Stimulated activated CD4-positive, alpha-beta T cell treated with anti-CD3 and anti-CD28 coated beads, Interleukin-2, amount 100 ng/mL, for 48 hours (primary cell): ENCODE data around the gene CAPZA1.
A peak's percentile ranks its signal among the peaks of the same experiment; 100 is the strongest.

Experiments used
- DNase-seq, 2 donors: peaks; one replicate each; pipeline ENCODE4 v3.0.0-alpha.2; 2020

The CAPZA1 gene

GRCh38 chr1:112702420-112703261 lies 83.0 kb downstream of the CAPZA1 start:
- no peak for DNase-seq

- DNase-seq = no peak
Observed at GRCh38 chr1:112703706-112704105, 84.1 kb downstream of the CAPZA1 start.

GRCh38 chr1:112704391-112704933 lies 84.8 kb downstream of the CAPZA1 start:
- no peak for DNase-seq

GRCh38 chr1:112704934-112705627 lies 85.4 kb downstream of the CAPZA1 start:
- peak in 1 of 2 donors; percentile 48 for DNase-seq

GRCh38 chr1:112706505-112707220 lies 87.0 kb downstream of the CAPZA1 start, which contains the start of gene RHOC:
Gene RHOC, minus strand, starts transcription at chr1:112707127. Its CDS starts 3,328 bp downstream, at chr1:112703799.
- no peak for DNase-seq

- DNase-seq = peak in 1 of 2 donors; percentile 64
Observed at GRCh38 chr1:112707221-112708001, 87.8 kb downstream of the CAPZA1 start.

GRCh38 chr1:112708002-112708448 lies 88.4 kb downstream of the CAPZA1 start:
- DNase-seq = no peak

GRCh38 chr1:112708489-112708888 lies 88.9 kb downstream of the CAPZA1 start:
- DNase-seq = no peak

- no peak for DNase-seq
Observed at GRCh38 chr1:112710159-112710558, 90.5 kb downstream of the CAPZA1 start.

- no peak for DNase-seq
Observed at GRCh38 chr1:112710586-112710985, 91.0 kb downstream of the CAPZA1 start.

- no peak for DNase-seq
Observed at GRCh38 chr1:112711041-112711440, 91.4 kb downstream of the CAPZA1 start.

GRCh38 chr1:112711670-112712069 lies 92.0 kb downstream of the CAPZA1 start:
- no peak for DNase-seq

GRCh38 chr1:112712191-112712590 lies 92.6 kb downstream of the CAPZA1 start:
- no peak for DNase-seq

- no peak for DNase-seq
Observed at GRCh38 chr1:112712701-112713128, 93.1 kb downstream of the CAPZA1 start.

GRCh38 chr1:112713466-112714312 lies 94.1 kb downstream of the CAPZA1 start:
- no peak for DNase-seq

- no peak for DNase-seq
Observed at GRCh38 chr1:112714313-112715263, 95.0 kb downstream of the CAPZA1 start.

GRCh38 chr1:112715264-112716053 lies 95.8 kb downstream of the CAPZA1 start, which contains the start of gene PPM1J:
Gene PPM1J, minus strand, starts transcription at chr1:112715332. Its CDS starts 31 bp downstream, at chr1:112715301.
- peak; percentile 95 for DNase-seq

GRCh38 chr1:112716133-112716720 lies 96.6 kb downstream of the CAPZA1 start:
- DNase-seq = peak; percentile 79 to 81
